GM10266 (cell line): ENCODE results near the gene PARP16.

ENCODE experiments used
- DNase-seq: peaks from one replicate; pipeline ENCODE4 v3.0.0; 2012; ENCODE audit errors: extremely low spot score
- TF ChIP-seq, protein P1 (sequence below): IDR thresholded peaks from 2 replicates; pipeline ENCODE4 v1.5.1; 2012; ENCODE audit warnings: mild to moderate bottlenecking, low read depth; ENCODE audit not compliant: control insufficient read depth, insufficient read depth; ENCODE audit errors: missing control alignments

PARP16 gene, protein sequence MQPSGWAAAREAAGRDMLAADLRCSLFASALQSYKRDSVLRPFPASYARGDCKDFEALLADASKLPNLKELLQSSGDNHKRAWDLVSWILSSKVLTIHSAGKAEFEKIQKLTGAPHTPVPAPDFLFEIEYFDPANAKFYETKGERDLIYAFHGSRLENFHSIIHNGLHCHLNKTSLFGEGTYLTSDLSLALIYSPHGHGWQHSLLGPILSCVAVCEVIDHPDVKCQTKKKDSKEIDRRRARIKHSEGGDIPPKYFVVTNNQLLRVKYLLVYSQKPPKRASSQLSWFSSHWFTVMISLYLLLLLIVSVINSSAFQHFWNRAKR

DNA sequence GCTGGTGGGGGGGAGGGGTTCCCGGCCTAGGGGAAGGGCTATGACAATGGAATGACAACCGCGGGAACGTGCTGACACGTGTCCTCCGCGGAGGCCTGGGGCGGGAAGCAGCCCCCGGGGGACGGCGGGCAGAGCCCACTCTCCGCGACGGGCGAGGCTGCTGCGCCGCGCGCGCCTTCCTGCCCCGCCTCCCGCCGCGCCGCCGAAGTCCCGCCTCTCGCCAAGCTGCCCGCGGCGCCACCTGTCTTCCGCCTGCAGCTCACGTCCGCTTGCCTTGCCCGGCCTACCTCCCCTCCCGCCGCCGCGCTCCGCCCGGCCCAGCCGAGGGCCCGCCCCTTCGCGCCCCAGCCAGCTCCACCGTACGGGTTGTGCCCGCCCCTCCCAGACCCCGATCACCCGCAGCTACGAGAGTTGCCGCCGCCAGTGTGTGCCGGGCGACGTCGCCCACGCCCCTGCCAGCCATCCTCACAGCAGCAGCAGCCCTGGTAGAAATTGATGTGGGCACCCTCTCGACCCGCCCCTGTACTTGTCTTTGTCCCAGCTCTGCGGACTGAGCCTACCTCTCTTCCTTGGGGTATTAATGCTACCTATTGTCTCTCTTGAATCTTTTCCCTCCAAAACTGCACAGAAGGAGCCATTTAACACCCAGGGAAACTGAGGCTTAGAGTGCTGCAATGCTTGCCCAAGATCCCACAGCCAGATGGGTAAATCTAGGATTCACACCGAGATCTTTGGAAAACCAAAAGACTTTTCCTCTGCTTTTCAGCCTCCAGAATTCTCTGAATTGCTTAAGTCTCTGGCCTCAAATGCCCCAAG is at the start of gene PARP16:
Gene PARP16, minus strand, starts transcription at position 180 of the 816 bp plus-strand sequence. CDS start 457 bp downstream, outside the sequence.
- TF ChIP-seq, protein P1, sequence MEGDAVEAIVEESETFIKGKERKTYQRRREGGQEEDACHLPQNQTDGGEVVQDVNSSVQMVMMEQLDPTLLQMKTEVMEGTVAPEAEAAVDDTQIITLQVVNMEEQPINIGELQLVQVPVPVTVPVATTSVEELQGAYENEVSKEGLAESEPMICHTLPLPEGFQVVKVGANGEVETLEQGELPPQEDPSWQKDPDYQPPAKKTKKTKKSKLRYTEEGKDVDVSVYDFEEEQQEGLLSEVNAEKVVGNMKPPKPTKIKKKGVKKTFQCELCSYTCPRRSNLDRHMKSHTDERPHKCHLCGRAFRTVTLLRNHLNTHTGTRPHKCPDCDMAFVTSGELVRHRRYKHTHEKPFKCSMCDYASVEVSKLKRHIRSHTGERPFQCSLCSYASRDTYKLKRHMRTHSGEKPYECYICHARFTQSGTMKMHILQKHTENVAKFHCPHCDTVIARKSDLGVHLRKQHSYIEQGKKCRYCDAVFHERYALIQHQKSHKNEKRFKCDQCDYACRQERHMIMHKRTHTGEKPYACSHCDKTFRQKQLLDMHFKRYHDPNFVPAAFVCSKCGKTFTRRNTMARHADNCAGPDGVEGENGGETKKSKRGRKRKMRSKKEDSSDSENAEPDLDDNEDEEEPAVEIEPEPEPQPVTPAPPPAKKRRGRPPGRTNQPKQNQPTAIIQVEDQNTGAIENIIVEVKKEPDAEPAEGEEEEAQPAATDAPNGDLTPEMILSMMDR = peak; percentile 59
- peak; percentile 92 for DNase-seq

DNA sequence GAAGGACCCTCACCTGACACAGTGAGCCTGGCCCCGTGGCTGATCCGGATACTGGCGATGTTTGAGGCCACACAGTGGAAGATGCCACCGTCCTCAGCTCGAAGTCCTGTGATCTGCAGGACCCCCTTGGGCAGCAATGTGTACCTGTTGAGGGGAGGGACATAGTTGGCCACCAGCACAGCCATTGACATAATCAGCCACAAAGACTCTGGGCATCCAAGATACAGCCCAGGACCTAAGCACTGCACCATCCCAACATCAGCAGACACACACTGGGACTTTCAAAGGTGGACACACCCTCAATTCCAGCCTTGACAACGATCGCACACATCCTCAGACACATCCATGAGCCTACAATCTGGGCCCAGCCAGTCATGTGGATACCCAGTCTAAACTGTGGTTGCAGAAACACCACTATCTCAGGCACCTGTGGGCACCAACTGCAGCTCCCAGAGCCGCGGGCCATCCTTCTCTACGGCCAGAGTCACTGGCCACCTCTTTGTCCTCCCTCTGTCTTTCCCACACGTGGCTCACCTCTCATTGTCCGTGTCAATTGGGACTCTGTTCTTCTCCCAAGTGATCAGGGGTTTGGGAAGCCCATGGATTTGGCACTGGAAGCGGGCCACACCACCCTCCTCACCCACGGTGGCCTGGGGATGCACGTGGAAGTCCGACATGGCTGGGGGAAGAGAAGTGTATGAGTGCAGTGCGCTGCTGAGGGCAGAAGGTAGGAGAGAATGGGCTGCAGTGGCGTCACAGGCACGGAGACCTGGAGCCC is 48.8 kb upstream of the PARP16 start:
- TF ChIP-seq, protein P1 = no peak
- no peak for DNase-seq

DNA sequence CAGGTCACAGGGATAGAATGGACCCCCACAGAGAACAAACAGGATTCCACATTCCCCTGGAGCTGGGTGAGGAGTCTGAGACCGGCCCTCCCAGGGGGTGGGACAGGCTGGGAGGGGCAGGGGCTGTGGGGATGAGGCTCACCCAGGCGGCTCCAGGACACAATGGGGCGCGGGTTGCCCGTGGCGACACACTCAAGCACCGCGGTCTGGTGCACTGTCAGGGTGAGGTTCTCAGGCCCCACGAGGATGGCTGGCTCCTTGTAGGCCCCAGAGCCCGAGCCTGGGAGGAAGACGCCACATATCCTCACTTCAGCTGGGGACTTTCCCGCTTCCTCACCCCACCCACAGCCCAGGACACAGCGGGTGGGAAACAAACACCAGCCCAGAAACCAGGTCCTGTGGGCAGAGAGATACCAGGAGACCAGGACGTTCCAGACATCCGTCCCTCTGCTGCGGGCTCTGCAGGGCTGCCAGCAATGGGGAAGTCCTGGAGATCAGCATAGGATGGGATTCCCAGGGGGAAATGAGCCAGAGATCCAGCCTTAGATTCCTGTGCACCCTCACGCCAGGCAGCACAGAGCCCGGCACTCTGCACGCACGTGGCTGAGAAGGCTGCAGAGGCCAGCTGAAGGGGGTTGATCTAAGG is 48.0 kb upstream of the PARP16 start:
- no peak for DNase-seq
- TF ChIP-seq, protein P1 = no peak

DNA sequence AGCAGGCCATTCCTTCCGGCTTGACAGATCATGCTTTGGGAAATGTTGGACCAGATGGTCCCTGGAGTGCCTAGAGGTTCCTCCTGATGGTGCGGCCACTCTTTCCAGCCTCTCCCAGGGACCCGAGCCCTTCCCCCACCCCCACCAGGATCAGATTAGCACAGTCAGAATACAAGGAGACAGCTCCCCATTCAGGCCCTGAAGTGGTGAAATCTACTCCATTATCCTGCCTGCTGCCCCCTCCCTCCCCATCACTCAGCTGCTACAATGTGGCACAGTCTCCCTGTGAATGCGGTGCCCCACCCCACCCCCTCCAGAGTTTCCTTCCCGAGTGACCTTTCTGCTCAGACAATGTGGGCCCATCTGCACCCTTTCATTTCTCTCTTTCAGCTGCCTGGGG is 47.2 kb upstream of the PARP16 start:
- no peak for DNase-seq
- TF ChIP-seq, protein P1 = no peak

DNA sequence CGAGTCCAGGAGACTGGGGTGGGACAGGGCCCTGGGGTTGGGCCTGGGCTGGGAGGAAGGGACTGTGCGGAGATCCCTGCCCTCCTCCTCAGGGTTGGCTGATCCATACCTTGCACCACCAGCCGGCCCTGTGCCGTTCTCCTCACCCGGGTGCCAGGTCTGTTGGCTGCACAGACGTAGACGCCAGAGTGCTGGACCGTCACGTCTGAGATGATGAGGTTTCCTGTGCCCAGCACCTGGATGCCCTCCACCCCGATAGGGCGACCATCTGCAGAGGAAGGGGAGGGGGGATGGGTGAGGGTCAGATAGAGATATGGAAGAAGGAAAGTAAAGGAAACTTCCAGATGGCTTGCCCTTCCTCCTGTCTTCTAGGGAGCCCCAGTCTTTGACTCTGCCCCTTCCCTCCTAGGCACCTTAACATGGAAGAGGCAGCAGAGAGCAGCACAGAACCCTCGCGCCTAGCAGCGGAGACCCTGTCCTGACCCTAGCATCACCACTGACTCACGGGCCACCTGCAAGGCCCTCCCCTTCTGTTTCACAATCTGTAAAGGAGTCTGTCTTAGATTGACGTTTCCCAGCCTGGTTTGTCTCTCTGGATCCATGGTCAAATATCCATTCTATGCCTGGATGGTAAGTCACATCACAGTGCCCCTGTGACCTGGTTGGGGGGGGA is 46.6 kb upstream of the PARP16 start:
- DNase-seq = no peak
- TF ChIP-seq, protein P1 = no peak

DNA sequence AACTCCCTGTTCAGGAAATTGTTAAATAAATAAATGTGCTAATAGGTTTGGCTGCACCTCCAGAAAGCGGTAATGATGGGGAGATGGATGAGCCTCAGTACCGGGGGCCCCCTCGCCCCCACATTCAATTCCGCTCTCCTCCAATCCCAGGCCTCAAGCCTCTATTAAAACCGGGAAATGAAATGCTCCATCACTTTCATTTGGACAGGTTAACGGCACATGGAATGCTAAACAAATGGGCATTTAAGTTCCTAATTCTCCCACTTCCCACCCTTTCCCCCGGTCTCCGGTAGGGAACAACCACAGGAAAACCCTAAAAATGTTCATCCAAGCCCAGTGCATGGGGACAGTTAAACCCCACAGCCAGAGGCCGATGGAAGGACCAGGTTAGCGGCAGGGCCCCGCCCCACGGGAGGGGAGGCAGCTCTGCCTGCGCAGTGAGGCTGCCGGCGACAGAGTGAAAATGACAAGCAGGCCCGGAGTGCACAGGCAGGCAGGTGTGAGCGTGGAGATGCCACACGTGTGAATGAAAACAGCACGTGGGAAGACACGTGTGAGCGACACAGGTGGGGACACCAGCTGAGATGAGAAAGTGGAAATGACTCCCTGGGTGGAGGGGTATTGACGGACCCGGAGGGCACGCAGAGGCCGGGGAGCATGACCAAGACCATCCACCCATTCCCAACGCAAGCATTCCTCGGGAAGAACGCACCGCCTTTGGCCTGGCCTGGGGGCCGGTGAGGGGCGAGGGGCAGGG is 45.9 kb upstream of the PARP16 start:
- TF ChIP-seq, protein P1 = no peak
- DNase-seq = no peak
